ENCODE results near the gene PTPRN2.
A peak's percentile ranks its signal among the peaks of the same experiment; 100 is the strongest.

PTPRN2 gene

GRCh38 chr7:158602905-158603772 is 15.5 kb upstream of the PTPRN2 start:
- DNase-seq, result no peak

- DNase-seq, result no peak
Observed at GRCh38 chr7:158602041-158602440, 14.4 kb upstream of the PTPRN2 start.

GRCh38 chr7:158601090-158601489 is 13.5 kb upstream of the PTPRN2 start:
- no peak for DNase-seq

- DNase-seq, result no peak
Observed at GRCh38 chr7:158596745-158597144, 9.1 kb upstream of the PTPRN2 start.

GRCh38 chr7:158596309-158596708 is 8.7 kb upstream of the PTPRN2 start:
- DNase-seq, result no peak

- no peak for DNase-seq
Observed at GRCh38 chr7:158595068-158595467, 7.4 kb upstream of the PTPRN2 start.

- DNase-seq, result no peak
Observed at GRCh38 chr7:158592541-158592940, 4.9 kb upstream of the PTPRN2 start.

GRCh38 chr7:158591944-158592343 is 4.3 kb upstream of the PTPRN2 start:
- no peak for DNase-seq

GRCh38 chr7:158590181-158590530 is 2.5 kb upstream of the PTPRN2 start:
- no peak for DNase-seq

- DNase-seq, result no peak
Observed at GRCh38 chr7:158589653-158590052, 2.0 kb upstream of the PTPRN2 start.

- DNase-seq, result no peak
Observed at GRCh38 chr7:158588878-158589442, 1.3 kb upstream of the PTPRN2 start.

- peak in 2 of 3 experiments; percentile 30 to 42 for DNase-seq
Observed at GRCh38 chr7:158588085-158588877, 658 bp upstream of the PTPRN2 start.

- peak in 2 of 3 experiments; percentile 50 to 63 for DNase-seq
Observed at GRCh38 chr7:158586499-158587161, 993 bp downstream of the PTPRN2 start.

GRCh38 chr7:158585721-158586498 is 1.7 kb downstream of the PTPRN2 start:
- DNase-seq, result peak in 2 of 3 experiments; percentile 50 to 63

- DNase-seq, result no peak
Observed at GRCh38 chr7:158584407-158584806, 3.2 kb downstream of the PTPRN2 start.

- no peak for DNase-seq
Observed at GRCh38 chr7:158583810-158584209, 3.8 kb downstream of the PTPRN2 start.

- no peak for DNase-seq
Observed at GRCh38 chr7:158583143-158583542, 4.5 kb downstream of the PTPRN2 start.

GRCh38 chr7:158582089-158582456 is 5.5 kb downstream of the PTPRN2 start:
- peak in 1 of 3 experiments; percentile 80 for DNase-seq

GRCh38 chr7:158581440-158582088 is 6.1 kb downstream of the PTPRN2 start:
- peak; percentile 55 to 90 (median 87) for DNase-seq

GRCh38 chr7:158579662-158580646 is 7.7 kb downstream of the PTPRN2 start:
- no peak for DNase-seq
